K562 (cell line): ENCODE results near the gene IFFO2. TPM values are rescaled to one million over a fixed set of nuclear protein-coding genes. Genes with fewer than 3 reads are reported as not detected.
A peak's percentile ranks its signal among the peaks of the same experiment; 100 is the strongest.

Experiments used
- ATAC-seq: fragments of 200-7000 bp; cut with Tn5 transposase; 3 replicates; pipeline ENCODE4 v1.9.1; 2020; ENCODE audit warnings: moderate library complexity
- BruUV-seq: library from RNA; stranded (reverse); fragments of 400-500 nt; replicated peaks from 2 replicates; lab custom pipeline; 2021; lab: Mats Ljungman, UMichigan
- CTCF ChIA-PET: fragments of 300-600 bp; formaldehyde crosslinking; extraction: SDS; loops from one replicate; lab custom pipeline; 2021; ENCODE audit warnings: low intra/inter-chr PET ratio; lab: Yijun Ruan, JAX
- POLR2A ChIA-PET: fragments of 300-600, 350-650 bp; sonication (Branson Sonifier 250); formaldehyde crosslinking; extraction: SDS; loops from one replicate; lab custom pipeline; 2021; ENCODE audit warnings: antibody characterized with exemption, inconsistent platforms; lab: Yijun Ruan, JAX
- DNase-seq, 4 experiments: peaks; one replicate each; pipeline versions ENCODE4 v3.0.0 to v3.0.0-alpha.2; 2011 to 2018; ENCODE audit warnings: low spot score in 3 of 4, mixed read lengths in 3 of 4; ENCODE audit errors: extremely low read depth in 1 of 4
- FAIRE-seq: peaks from 2 replicates; lab custom pipeline; 2011; peaks lifted over from hg19 to GRCh38; lab: Jason Lieb, UNC
- H2AFZ ChIP-seq: 2 replicates; pipeline ENCODE4 v1.6.0; 2011; ENCODE audit warnings: low read depth, low read length, control low read depth, inconsistent platforms
- H3K27ac ChIP-seq: fragments of 200-600 bp; 3 replicates; pipeline ENCODE4 v1.8.0; 2011; ENCODE audit warnings: low read depth, mild to moderate bottlenecking, control low read depth, inconsistent platforms, low read length, moderate library complexity, mixed read lengths; ENCODE audit errors: extremely low read depth
- H3K27me3 ChIP-seq, 2 experiments: fragments of 300-600 bp in 1 of 2; 2 replicates in 1 of 2; 3 replicates in 1 of 2; pipeline versions ENCODE4 v1.6.0 to v1.8.0; 2011; ENCODE audit warnings: inconsistent platforms in 2 of 2, low read length in 2 of 2, mild to moderate bottlenecking in 1 of 2, mixed read lengths in 1 of 2, moderate library complexity in 1 of 2; ENCODE audit not compliant: control insufficient read depth in 2 of 2, insufficient read depth in 2 of 2
- H3K36me3 ChIP-seq: fragments of 300-600 bp; 3 replicates; pipeline ENCODE4 v1.8.0; 2011; ENCODE audit warnings: mild to moderate bottlenecking, low read length, inconsistent platforms; ENCODE audit not compliant: control insufficient read depth, insufficient read depth
- H3K4me1 ChIP-seq, 2 experiments: fragments of 200-600 bp in 1 of 2; replicated peaks in 1 of 2; 2 replicates in 1 of 2; 3 replicates in 1 of 2; pipeline versions ENCODE4 v1.5.1 to v1.8.0; 2011; ENCODE audit warnings: inconsistent platforms in 2 of 2, low read length in 2 of 2, mild to moderate bottlenecking in 1 of 2, mixed read lengths in 1 of 2, moderate library complexity in 1 of 2; ENCODE audit not compliant: control insufficient read depth in 2 of 2, insufficient read depth in 2 of 2
- H3K4me2 ChIP-seq: 2 replicates; pipeline ENCODE4 v1.6.1; 2011; ENCODE audit warnings: low read length, control low read depth, inconsistent platforms, mixed read lengths; ENCODE audit not compliant: insufficient read depth
- H3K4me3 ChIP-seq: fragments of 200-600 bp; sonication (generic), shearing (Covaris generic); 2 replicates; pipeline ENCODE4 v1.5.1; 2016; ENCODE audit warnings: control low read depth, inconsistent platforms
- H3K79me2 ChIP-seq: fragments of 200-600 bp; 3 replicates; pipeline ENCODE4 v1.8.0; 2011; ENCODE audit warnings: low read length, inconsistent platforms; ENCODE audit not compliant: control insufficient read depth, insufficient read depth
- H3K9ac ChIP-seq, 2 experiments: 2 replicates each; pipeline versions ENCODE4 v1.6.0 to v1.6.1; 2011; ENCODE audit warnings: low read depth in 2 of 2, low read length in 2 of 2, control low read depth in 1 of 2, inconsistent platforms in 1 of 2, mild to moderate bottlenecking in 1 of 2, mixed read lengths in 1 of 2; ENCODE audit not compliant: insufficient read depth in 1 of 2
- H3K9me1 ChIP-seq: one replicate; pipeline ENCODE4 v1.6.0; 2011; ENCODE audit warnings: inconsistent platforms, mild to moderate bottlenecking, low read length, moderate library complexity; ENCODE audit not compliant: control insufficient read depth, insufficient read depth
- H3K9me3 ChIP-seq: replicated peaks from 2 replicates; pipeline ENCODE4 v1.5.1; 2011; ENCODE audit warnings: low read depth, low read length, inconsistent platforms; ENCODE audit not compliant: control insufficient read depth, insufficient read depth
- H4K20me1 ChIP-seq: replicated peaks from 2 replicates; pipeline ENCODE4 v1.6.1; 2011; ENCODE audit warnings: low read length, inconsistent platforms, mixed read lengths; ENCODE audit not compliant: control insufficient read depth, insufficient read depth
- ARID4B ChIP-seq: sonication (generic); formaldehyde crosslinking; IDR thresholded peaks from 2 replicates; pipeline ENCODE4 v1.8.0; 2022; ENCODE audit warnings: mild to moderate bottlenecking, missing genetic modification reagents
- ELF2 ChIP-seq: fragments of 250-450 bp; sonication (Bioruptor Pico); IDR thresholded peaks from 2 replicates; pipeline ENCODE4 v1.5.0; 2021; ENCODE audit warnings: mild to moderate bottlenecking
- EZH2 ChIP-seq: IDR thresholded peaks from 2 replicates; pipeline ENCODE4 v1.6.1; 2012; ENCODE audit warnings: low read depth, mild to moderate bottlenecking, inconsistent platforms, low read length, borderline replicate concordance
- FOXM1 ChIP-seq, 2 experiments: fragments of 450-650 bp in 1 of 2; sonication (generic) in 1 of 2; formaldehyde crosslinking in 1 of 2; IDR thresholded peaks; 2 replicates each; pipeline versions ENCODE4 v1.6.1 to v1.9.0; 2017 to 2022; ENCODE audit warnings: low read depth in 2 of 2, mild to moderate bottlenecking in 2 of 2, missing genetic modification reagents in 1 of 2, moderate library complexity in 1 of 2
- L3MBTL2 ChIP-seq: fragments of 450-650 bp; IDR thresholded peaks from 2 replicates; pipeline ENCODE4 v1.6.1; 2016; ENCODE audit warnings: mild to moderate bottlenecking, moderate library complexity
- MAFF ChIP-seq: IDR thresholded peaks from 2 replicates; pipeline ENCODE4 v1.6.1; 2012; ENCODE audit warnings: low read length, improper control_type of control experiment
- RBM25 ChIP-seq: fragments of 200-400 bp; formaldehyde crosslinking; IDR thresholded peaks from 2 replicates; pipeline ENCODE4 v1.6.1; 2018; ENCODE audit warnings: low read length, low read depth, moderate library complexity; ENCODE audit not compliant: severe bottlenecking
- SPI1 ChIP-seq: IDR thresholded peaks from 2 replicates; pipeline ENCODE4 v1.6.1; 2011; ENCODE audit warnings: low read depth, low read length, control low read depth, borderline replicate concordance
- ZNF24 ChIP-seq: fragments of 450-650 bp; IDR thresholded peaks from 2 replicates; pipeline ENCODE4 v1.6.1; 2016
- ZNF695 ChIP-seq: fragments of 450-650 bp; formaldehyde crosslinking; IDR thresholded peaks from 2 replicates; pipeline ENCODE4 v1.4.0; 2020; ENCODE audit warnings: mild to moderate bottlenecking, moderate library complexity
- WGBS: fragments of 100-300 bp; shearing (Covaris generic); methylation state at CpG from one replicate; pipeline ENCODE4 v1.1.6; 2016; ENCODE audit warnings: low coverage, mixed read lengths; ENCODE audit not compliant: insufficient coverage; ENCODE audit errors: missing lambda C conversion rate; 5-methylcytosine and 5-hydroxymethylcytosine counted together
- in situ Hi-C: fragments of 300-500 bp; cut with MboI; formaldehyde crosslinking; loops from 4 replicates; pipeline ENCODE4 v1.15.0; 2018; ENCODE audit warnings: inconsistent platforms, mixed read lengths
- intact Hi-C: fragments of 100-400 bp; cut with micrococcal nuclease; formaldehyde crosslinking; loops from 2 replicates; pipeline ENCODE4 v1.14.2; 2022
- polyA plus RNA-seq, 8 experiments: library from polyadenylated mRNA; depleted of rRNA in 4 of 8; stranded (reverse) in 5 of 8; unstranded in 3 of 8; fragments of >200 nt; fragmentation: Nextera tagmentation in 2 of 8; fragmentation: Illumina TruSeq in 1 of 8; extraction: Ambion mirVana in 2 of 8; extraction: Trizol in 1 of 8; gene quantifications; 2 replicates each; pipeline versions ENCODE4 v1.2.1 to v1.2.3, GENCODE V29; 2011 to 2014; ENCODE audit warnings: inconsistent platforms in 1 of 8, missing spikeins in 1 of 8
- total RNA-seq, 7 experiments: library from RNA; depleted of rRNA in 6 of 7; stranded (reverse); fragments of >200 nt in 6 of 7; fragmentation: Illumina TruSeq in 2 of 7; extraction: Trizol in 2 of 7; gene quantifications; 2 replicates each; pipeline versions ENCODE4 v1.2.1 to v1.2.3, GENCODE V29; 2011 to 2021; ENCODE audit warnings: low replicate concordance in 1 of 7

IFFO2 gene
- total and polyA plus RNA-seq, 9 of the 15 experiments (the other 6 are each of a cell fraction or from before 2014, with no cell fraction given) = 0.15 to 1.0 (median 0.44) TPM; not detected in 2

- CTCF ChIA-PET = no interaction called here
- Histone ChIP-seq H3K36me3 (no peaks in the 10 kb centered on the region), H3K4me2 (peak overlapping the region; percentile 72; the same call in 1 of the 2 replicates), H4K20me1 (peaks cover 29% of the 10 kb centered on the region; the same call in 1 of the 2 replicates), H3K27ac (no peak overlapping the region), H3K9me1 (no peaks in the 10 kb centered on the region), H3K4me1 (peaks cover 0 to 22% of the 10 kb centered on the region in 2 experiments; a peak in 4 of 5 replicates), H2AFZ (peak overlapping the region; percentile 83), H3K9ac (peak overlapping the region in 1 of 2 experiments; percentile 91; a peak in 2 of 4 replicates), H3K27me3 (peaks cover 58 to 69% of the 10 kb centered on the region in 2 experiments)
- WGBS = 16% methylated on average over 17 of the region's 17 CpGs
- POLR2A ChIA-PET = interaction anchor here (0.7 to 0.9 kb wide), 2 partner anchors 9 to 641 kb away, joined by 4 read pairs; no protein-coding TSS in a partner anchor
- in situ Hi-C loops = no loop called here
- intact Hi-C loops = no loop called here
- peak; percentile 42 for FAIRE-seq
- no TSS peak for BruUV-seq
- TF ChIP-seq ZNF24 (peak; percentile 93), ARID4B (CRISPR knock-in tag) (0 out of 2 replicates have a peak, but pooled peaks have one; percentile 5), RBM25 (peak; percentile 23), FOXM1 (IDR thresholded peaks at IDR 0.05; ENCODE audit: low read depth) (no peak), FOXM1 (CRISPR knock-in tag; IDR thresholded peaks at IDR 0.05; ENCODE audit: low read depth) (0 out of 2 replicates have a peak, but pooled peaks have one; percentile 5), ELF2 (CRISPR knock-in tag) (peak; percentile 30; the same call in 1 of the 2 replicates), ZNF695 (CRISPR knock-in tag) (no peak), EZH2 (peak; percentile 22; the same call in 1 of the 2 replicates), SPI1 (peak; percentile 41; the same call in 1 of the 2 replicates), L3MBTL2 (peak; percentile 27; the same call in 1 of the 2 replicates), MAFF (no peak)
- TF ChIP-seq, all 486 proteins: peak for 8
- Histone ChIP-seq H3K9me3 (no peaks in the 10 kb centered on the region), H3K4me3 (no peak overlapping the region; the same call in 1 of the 2 replicates), H3K79me2 (no peaks in the 10 kb centered on the region)
- no peak for DNase-seq
- ATAC-seq = no peak
These were observed 1.2 kb upstream of the IFFO2 start for GRCh38 chr1:18957532-18958300.
